Cerebellar nuclear complex (tissue), 1 donor: ENCODE results near the gene SLC35F3.

Source experiments
- DNase-seq, 2 experiments: peaks; one replicate each; lab custom pipeline; 2025; lab: John Stamatoyannopoulos, UW

The SLC35F3 gene

GRCh38 chr1:233912447-233912846 lies 8.0 kb downstream of the SLC35F3 start:
- DNase-seq, result no peak

GRCh38 chr1:233912909-233913308 lies 8.4 kb downstream of the SLC35F3 start:
- DNase-seq, result no peak

- no peak for DNase-seq
These were observed 12.2 kb downstream of the SLC35F3 start for GRCh38 chr1:233916706-233917105.

- DNase-seq, result no peak
These were observed 15.3 kb downstream of the SLC35F3 start for GRCh38 chr1:233919786-233920185.

- DNase-seq, result no peak
These were observed 23.6 kb downstream of the SLC35F3 start for GRCh38 chr1:233928123-233928522.

GRCh38 chr1:233933339-233933738 lies 28.9 kb downstream of the SLC35F3 start:
- no peak for DNase-seq

- DNase-seq, result no peak
These were observed 30.9 kb downstream of the SLC35F3 start for GRCh38 chr1:233935297-233935868.

- DNase-seq, result no peak
These were observed 31.9 kb downstream of the SLC35F3 start for GRCh38 chr1:233936422-233936821.

- no peak for DNase-seq
These were observed 32.4 kb downstream of the SLC35F3 start for GRCh38 chr1:233936842-233937241.

- DNase-seq, result no peak
These were observed 34.0 kb downstream of the SLC35F3 start for GRCh38 chr1:233938476-233938875.

GRCh38 chr1:233939451-233939850 lies 35.0 kb downstream of the SLC35F3 start:
- no peak for DNase-seq

GRCh38 chr1:233940908-233941307 lies 36.4 kb downstream of the SLC35F3 start:
- no peak for DNase-seq

- no peak for DNase-seq
These were observed 40.1 kb downstream of the SLC35F3 start for GRCh38 chr1:233944601-233945000.

- DNase-seq, result no peak
These were observed 41.1 kb downstream of the SLC35F3 start for GRCh38 chr1:233945573-233945972.

GRCh38 chr1:233945979-233946378 lies 41.5 kb downstream of the SLC35F3 start:
- no peak for DNase-seq

GRCh38 chr1:233946724-233947123 lies 42.2 kb downstream of the SLC35F3 start:
- no peak for DNase-seq

- DNase-seq, result no peak
These were observed 47.3 kb downstream of the SLC35F3 start for GRCh38 chr1:233951804-233952203.

GRCh38 chr1:233957691-233958090 lies 53.2 kb downstream of the SLC35F3 start:
- DNase-seq, result no peak

GRCh38 chr1:233959102-233959501 lies 54.6 kb downstream of the SLC35F3 start:
- DNase-seq, result no peak

- peak in 1 of 2 experiments; percentile 49 for DNase-seq
These were observed 55.5 kb downstream of the SLC35F3 start for GRCh38 chr1:233959971-233960370.

GRCh38 chr1:233960386-233960785 lies 55.9 kb downstream of the SLC35F3 start:
- DNase-seq, result peak in 1 of 2 experiments; percentile 49

GRCh38 chr1:233962878-233963277 lies 58.4 kb downstream of the SLC35F3 start:
- DNase-seq, result no peak

- DNase-seq, result no peak
These were observed 61.4 kb downstream of the SLC35F3 start for GRCh38 chr1:233965856-233966255.

- DNase-seq, result no peak
These were observed 67.3 kb downstream of the SLC35F3 start for GRCh38 chr1:233971753-233972152.

GRCh38 chr1:233972563-233972950 lies 68.1 kb downstream of the SLC35F3 start:
- DNase-seq, result no peak
